Suprapubic skin (tissue), 4 donors: ENCODE data around the gene MEI1. TPM values are rescaled to one million over a fixed set of nuclear protein-coding genes. Genes with fewer than 3 reads are reported as not detected.
A peak's percentile ranks its signal among the peaks of the same experiment; 100 is the strongest.

Source experiments
- DNase-seq, 2 donors: peaks; one replicate each; pipeline ENCODE4 v3.0.0-alpha.2; 2019; ENCODE audit warnings: low spot score in 2 of 2
- H3K27ac ChIP-seq: fragments of 200-600 bp; sonication (generic); one replicate; pipeline ENCODE4 v1.5.1; 2019
- H3K27me3 ChIP-seq: fragments of 200-600 bp; sonication (generic); one replicate; pipeline ENCODE4 v1.5.1; 2019
- H3K36me3 ChIP-seq: fragments of 200-600 bp; sonication (generic); one replicate; pipeline ENCODE4 v1.5.1; 2019
- H3K4me1 ChIP-seq: fragments of 200-600 bp; sonication (generic); one replicate; pipeline ENCODE4 v1.5.1; 2019
- H3K4me3 ChIP-seq: fragments of 200-600 bp; sonication (generic); one replicate; pipeline ENCODE4 v1.5.1; 2019; ENCODE audit warnings: mild to moderate bottlenecking
- H3K9me3 ChIP-seq: fragments of 200-600 bp; sonication (generic); one replicate; pipeline ENCODE4 v1.5.1; 2019
- CTCF ChIP-seq, 2 donors: fragments of 200-600 bp in 1 of 2; fragments of 450-650 bp in 1 of 2; sonication (generic) in 1 of 2; IDR thresholded peaks; one replicate each; pipeline ENCODE4 v1.5.1; 2016 to 2019; ENCODE audit warnings: antibody characterized with exemption in 2 of 2, mild to moderate bottlenecking in 1 of 2, moderate library complexity in 1 of 2
- EP300 ChIP-seq: sonication (generic); formaldehyde crosslinking; IDR thresholded peaks from one replicate; pipeline ENCODE4 v1.6.1; 2017; ENCODE audit warnings: antibody characterized with exemption
- POLR2A ChIP-seq, 2 donors: fragments of 450-650 bp; IDR thresholded peaks; one replicate each; pipeline ENCODE4 v1.6.1; 2017; ENCODE audit warnings: antibody characterized with exemption in 2 of 2, mild to moderate bottlenecking in 2 of 2, moderate library complexity in 2 of 2
- POLR2AphosphoS5 ChIP-seq, 3 donors: sonication (generic); formaldehyde crosslinking; IDR thresholded peaks; one replicate each; pipeline ENCODE4 v1.6.1; 2017; ENCODE audit warnings: antibody characterized with exemption in 3 of 3
- WGBS: methylation state at CpG from one replicate; pipeline ENCODE4 v1.1.5; 2018; 5-methylcytosine and 5-hydroxymethylcytosine counted together
- total RNA-seq, 4 donors: library from RNA; depleted of rRNA; stranded (reverse); fragments of >200 nt; gene quantifications; one replicate each; pipeline ENCODE4 v1.1.0, GENCODE V29; 2016

Gene MEI1
- total RNA-seq, 4 donors from 2014 or later: 0.72 to 5.0 TPM; not detected in 2

GRCh38 chr22:41672780-41673509 is 26.4 kb upstream of the MEI1 start:
- no peak overlapping the region for H3K4me3 ChIP-seq
- peaks cover 1% of the 10 kb centered on the region for H3K4me1 ChIP-seq
- DNase-seq: no peak
- H3K27ac ChIP-seq: no peak overlapping the region
- WGBS: 67% methylated on average over 6 of the region's 6 CpGs
- H3K27me3 ChIP-seq: no peaks in the 10 kb centered on the region
- TF ChIP-seq EP300: no peak
- no peak for TF ChIP-seq POLR2A (IDR thresholded peaks at IDR 0.05)
- no peak for TF ChIP-seq POLR2AphosphoS5 (IDR thresholded peaks at IDR 0.05)
- no peak for TF ChIP-seq CTCF (IDR thresholded peaks at IDR 0.05)
- H3K36me3 ChIP-seq: peaks cover 47% of the 10 kb centered on the region
- no peaks in the 10 kb centered on the region for H3K9me3 ChIP-seq

- no peak for DNase-seq
- peaks cover 66% of the 10 kb centered on the region for H3K36me3 ChIP-seq
- TF ChIP-seq CTCF (IDR thresholded peaks at IDR 0.05) (no peak), EP300 (no peak), POLR2AphosphoS5 (IDR thresholded peaks at IDR 0.05) (no peak), POLR2A (IDR thresholded peaks at IDR 0.05) (no peak)
- H3K27ac ChIP-seq: no peak overlapping the region
- WGBS: 76% methylated on average over 10 of the region's 12 CpGs
- no peak overlapping the region for H3K4me3 ChIP-seq
- H3K4me1 ChIP-seq: no peaks in the 10 kb centered on the region
- no peaks in the 10 kb centered on the region for H3K27me3 ChIP-seq
- no peaks in the 10 kb centered on the region for H3K9me3 ChIP-seq
Measured at GRCh38 chr22:41674846-41675340, 24.4 kb upstream of the MEI1 start.

GRCh38 chr22:41676134-41676533 is 23.2 kb upstream of the MEI1 start:
- H3K4me1 ChIP-seq: no peaks in the 10 kb centered on the region
- WGBS: 91% methylated on average over 4 of the region's 4 CpGs
- H3K4me3 ChIP-seq: no peak overlapping the region
- TF ChIP-seq POLR2A (IDR thresholded peaks at IDR 0.05): no peak
- TF ChIP-seq EP300: no peak
- TF ChIP-seq CTCF (IDR thresholded peaks at IDR 0.05): no peak
- no peak for TF ChIP-seq POLR2AphosphoS5 (IDR thresholded peaks at IDR 0.05)
- H3K36me3 ChIP-seq: peaks cover 74% of the 10 kb centered on the region
- no peaks in the 10 kb centered on the region for H3K27me3 ChIP-seq
- DNase-seq: no peak
- H3K9me3 ChIP-seq: no peaks in the 10 kb centered on the region
- no peak overlapping the region for H3K27ac ChIP-seq

GRCh38 chr22:41681616-41682015 is 17.7 kb upstream of the MEI1 start:
- DNase-seq: peak in 1 of 2 donors; percentile 56
- peak overlapping the region; percentile 84 for H3K27ac ChIP-seq
- no peaks in the 10 kb centered on the region for H3K9me3 ChIP-seq
- peaks cover 36% of the 10 kb centered on the region for H3K36me3 ChIP-seq
- WGBS: 62% methylated on average over 14 of the region's 14 CpGs
- TF ChIP-seq EP300: no peak
- H3K27me3 ChIP-seq: no peaks in the 10 kb centered on the region
- H3K4me1 ChIP-seq: peaks cover 4% of the 10 kb centered on the region
- peak overlapping the region; percentile 64 for H3K4me3 ChIP-seq

GRCh38 chr22:41682033-41682807 is 17.1 kb upstream of the MEI1 start:
- peaks cover 9% of the 10 kb centered on the region for H3K4me1 ChIP-seq
- TF ChIP-seq CTCF (IDR thresholded peaks at IDR 0.05) (no peak), POLR2AphosphoS5 (IDR thresholded peaks at IDR 0.05) (no peak), EP300 (no peak), POLR2A (IDR thresholded peaks at IDR 0.05) (peak in 1 of 2 donors; percentile 80)
- no peaks in the 10 kb centered on the region for H3K9me3 ChIP-seq
- H3K4me3 ChIP-seq: peak overlapping the region; percentile 64
- WGBS: 52% methylated on average over 50 of the region's 50 CpGs
- peak; percentile 92 to 93 for DNase-seq
- H3K27me3 ChIP-seq: no peaks in the 10 kb centered on the region
- H3K27ac ChIP-seq: peak overlapping the region; percentile 84
- H3K36me3 ChIP-seq: peaks cover 35% of the 10 kb centered on the region
